Measurements from ENCODE around the gene S100A3.

Gene S100A3

DNA sequence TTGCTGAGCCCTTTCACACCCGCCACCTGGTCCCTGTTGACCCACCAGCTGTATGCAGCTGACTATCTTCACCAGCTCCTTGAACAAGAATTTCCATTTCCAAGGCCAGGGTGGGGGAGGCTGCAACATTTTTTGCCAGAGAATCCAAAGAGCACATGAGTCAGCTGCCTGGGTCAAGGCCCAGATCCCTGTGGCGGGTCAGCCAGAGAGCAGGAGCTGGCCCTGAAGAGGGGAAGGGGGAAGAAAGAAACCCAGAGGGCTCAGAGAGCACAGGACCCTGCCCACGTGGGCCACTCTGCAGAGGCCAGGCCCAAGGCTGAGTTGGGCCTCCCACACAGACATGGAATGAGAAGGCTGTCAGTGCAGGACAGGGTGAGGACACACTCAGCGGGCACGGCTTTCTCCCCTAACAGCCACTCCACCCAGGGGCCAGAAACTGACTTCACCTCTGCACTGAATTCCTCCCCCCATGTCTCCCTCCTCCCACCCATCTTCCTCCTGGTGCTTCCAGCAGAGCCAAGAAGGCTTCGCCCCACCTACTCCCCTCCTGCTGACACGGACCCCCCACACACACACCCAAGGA is 42.1 kb downstream of the S100A3 start:
- TF ChIP-seq CREB1 (IDR thresholded peaks at IDR 0.05; ENCODE audit: low read depth) (no peak), YY1 (IDR thresholded peaks at IDR 0.05; ENCODE audit: low read depth) (no peak), ZBTB7A (IDR thresholded peaks at IDR 0.05; ENCODE audit: low read depth) (no peak), RAD21 (IDR thresholded peaks at IDR 0.05; ENCODE audit: low read depth) (no peak), FOXM1 (IDR thresholded peaks at IDR 0.05; ENCODE audit: borderline replicate concordance, low read depth) (no peak), TEAD4 (IDR thresholded peaks at IDR 0.05) (no peak), CEBPB (IDR thresholded peaks at IDR 0.05) (no peak), TCF12 (IDR thresholded peaks at IDR 0.05; ENCODE audit: low read depth) (no peak), EP300 (IDR thresholded peaks at IDR 0.05; ENCODE audit: borderline replicate concordance) (no peak), NFIC (IDR thresholded peaks at IDR 0.05) (no peak), TAF1 (IDR thresholded peaks at IDR 0.05; ENCODE audit: low read depth) (no peak), EGR1 (IDR thresholded peaks at IDR 0.05) (no peak)
- TF ChIP-seq, protein P1, sequence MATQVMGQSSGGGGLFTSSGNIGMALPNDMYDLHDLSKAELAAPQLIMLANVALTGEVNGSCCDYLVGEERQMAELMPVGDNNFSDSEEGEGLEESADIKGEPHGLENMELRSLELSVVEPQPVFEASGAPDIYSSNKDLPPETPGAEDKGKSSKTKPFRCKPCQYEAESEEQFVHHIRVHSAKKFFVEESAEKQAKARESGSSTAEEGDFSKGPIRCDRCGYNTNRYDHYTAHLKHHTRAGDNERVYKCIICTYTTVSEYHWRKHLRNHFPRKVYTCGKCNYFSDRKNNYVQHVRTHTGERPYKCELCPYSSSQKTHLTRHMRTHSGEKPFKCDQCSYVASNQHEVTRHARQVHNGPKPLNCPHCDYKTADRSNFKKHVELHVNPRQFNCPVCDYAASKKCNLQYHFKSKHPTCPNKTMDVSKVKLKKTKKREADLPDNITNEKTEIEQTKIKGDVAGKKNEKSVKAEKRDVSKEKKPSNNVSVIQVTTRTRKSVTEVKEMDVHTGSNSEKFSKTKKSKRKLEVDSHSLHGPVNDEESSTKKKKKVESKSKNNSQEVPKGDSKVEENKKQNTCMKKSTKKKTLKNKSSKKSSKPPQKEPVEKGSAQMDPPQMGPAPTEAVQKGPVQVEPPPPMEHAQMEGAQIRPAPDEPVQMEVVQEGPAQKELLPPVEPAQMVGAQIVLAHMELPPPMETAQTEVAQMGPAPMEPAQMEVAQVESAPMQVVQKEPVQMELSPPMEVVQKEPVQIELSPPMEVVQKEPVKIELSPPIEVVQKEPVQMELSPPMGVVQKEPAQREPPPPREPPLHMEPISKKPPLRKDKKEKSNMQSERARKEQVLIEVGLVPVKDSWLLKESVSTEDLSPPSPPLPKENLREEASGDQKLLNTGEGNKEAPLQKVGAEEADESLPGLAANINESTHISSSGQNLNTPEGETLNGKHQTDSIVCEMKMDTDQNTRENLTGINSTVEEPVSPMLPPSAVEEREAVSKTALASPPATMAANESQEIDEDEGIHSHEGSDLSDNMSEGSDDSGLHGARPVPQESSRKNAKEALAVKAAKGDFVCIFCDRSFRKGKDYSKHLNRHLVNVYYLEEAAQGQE (IDR thresholded peaks at IDR 0.05; ENCODE audit: low read depth) = no peak
- TF ChIP-seq, protein P2, sequence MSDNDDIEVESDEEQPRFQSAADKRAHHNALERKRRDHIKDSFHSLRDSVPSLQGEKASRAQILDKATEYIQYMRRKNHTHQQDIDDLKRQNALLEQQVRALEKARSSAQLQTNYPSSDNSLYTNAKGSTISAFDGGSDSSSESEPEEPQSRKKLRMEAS (IDR thresholded peaks at IDR 0.05) = no peak
- TF ChIP-seq, protein P3, sequence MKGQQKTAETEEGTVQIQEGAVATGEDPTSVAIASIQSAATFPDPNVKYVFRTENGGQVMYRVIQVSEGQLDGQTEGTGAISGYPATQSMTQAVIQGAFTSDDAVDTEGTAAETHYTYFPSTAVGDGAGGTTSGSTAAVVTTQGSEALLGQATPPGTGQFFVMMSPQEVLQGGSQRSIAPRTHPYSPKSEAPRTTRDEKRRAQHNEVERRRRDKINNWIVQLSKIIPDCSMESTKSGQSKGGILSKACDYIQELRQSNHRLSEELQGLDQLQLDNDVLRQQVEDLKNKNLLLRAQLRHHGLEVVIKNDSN (IDR thresholded peaks at IDR 0.05) = no peak

DNA sequence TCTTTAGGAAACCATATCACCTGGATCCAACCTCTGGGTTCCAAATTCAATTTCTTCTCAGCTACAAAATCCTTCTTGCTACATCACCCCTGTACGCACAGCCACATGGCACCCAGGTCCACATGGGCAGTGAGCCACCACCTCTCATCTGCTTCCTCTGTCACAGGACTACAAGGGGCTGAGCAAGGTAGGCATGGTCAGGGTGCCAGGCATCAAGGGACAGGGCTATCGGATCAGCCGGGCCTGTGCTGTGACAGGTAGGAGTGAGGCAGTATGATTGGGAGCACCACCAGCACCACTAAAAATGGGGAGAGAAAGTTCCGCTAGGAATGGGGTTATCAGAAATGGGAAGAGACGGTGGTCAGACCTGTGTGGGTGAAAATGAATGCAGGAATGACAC is 42.7 kb downstream of the S100A3 start:
- TF ChIP-seq TEAD4 (IDR thresholded peaks at IDR 0.05) = no peak

DNA sequence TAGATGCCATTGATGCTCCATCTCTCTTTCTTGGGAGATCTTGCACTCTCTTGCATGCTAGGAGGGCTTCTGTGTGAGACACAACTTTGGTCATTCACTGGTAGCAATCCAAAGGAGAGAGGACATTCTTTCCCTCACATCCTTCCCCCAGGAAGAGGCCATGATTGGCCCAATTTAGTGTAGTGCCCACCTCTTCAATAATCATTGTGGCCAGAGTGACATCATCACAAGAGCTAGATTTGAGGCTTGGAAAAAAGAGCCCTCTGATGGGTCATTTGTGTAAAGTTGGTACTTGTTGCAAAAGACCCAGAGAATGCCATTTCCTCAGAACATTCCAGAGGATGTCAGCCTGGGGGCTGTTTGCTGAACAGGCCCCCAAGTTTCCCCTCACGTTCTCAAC is 43.5 kb downstream of the S100A3 start:
- no peak for TF ChIP-seq TCF12 (IDR thresholded peaks at IDR 0.05; ENCODE audit: low read depth)
- TF ChIP-seq EGR1 (IDR thresholded peaks at IDR 0.05) = no peak
- TF ChIP-seq EP300 (IDR thresholded peaks at IDR 0.05; ENCODE audit: borderline replicate concordance) = no peak
- TF ChIP-seq ZBTB7A (IDR thresholded peaks at IDR 0.05; ENCODE audit: low read depth) = no peak
- no peak for TF ChIP-seq FOXM1 (IDR thresholded peaks at IDR 0.05; ENCODE audit: borderline replicate concordance, low read depth)
- TF ChIP-seq YY1 (IDR thresholded peaks at IDR 0.05; ENCODE audit: low read depth) = no peak
- TF ChIP-seq, protein P1 (IDR thresholded peaks at IDR 0.05; ENCODE audit: low read depth) = no peak
- TF ChIP-seq, protein P2 (IDR thresholded peaks at IDR 0.05) = no peak
- no peak for TF ChIP-seq NFIC (IDR thresholded peaks at IDR 0.05)
- TF ChIP-seq, protein P3 (IDR thresholded peaks at IDR 0.05) = no peak
- no peak for TF ChIP-seq RAD21 (IDR thresholded peaks at IDR 0.05; ENCODE audit: low read depth)
- no peak for TF ChIP-seq TAF1 (IDR thresholded peaks at IDR 0.05; ENCODE audit: low read depth)
- no peak for TF ChIP-seq CREB1 (IDR thresholded peaks at IDR 0.05; ENCODE audit: low read depth)
- TF ChIP-seq CEBPB (IDR thresholded peaks at IDR 0.05) = no peak
- TF ChIP-seq TEAD4 (IDR thresholded peaks at IDR 0.05) = no peak

DNA sequence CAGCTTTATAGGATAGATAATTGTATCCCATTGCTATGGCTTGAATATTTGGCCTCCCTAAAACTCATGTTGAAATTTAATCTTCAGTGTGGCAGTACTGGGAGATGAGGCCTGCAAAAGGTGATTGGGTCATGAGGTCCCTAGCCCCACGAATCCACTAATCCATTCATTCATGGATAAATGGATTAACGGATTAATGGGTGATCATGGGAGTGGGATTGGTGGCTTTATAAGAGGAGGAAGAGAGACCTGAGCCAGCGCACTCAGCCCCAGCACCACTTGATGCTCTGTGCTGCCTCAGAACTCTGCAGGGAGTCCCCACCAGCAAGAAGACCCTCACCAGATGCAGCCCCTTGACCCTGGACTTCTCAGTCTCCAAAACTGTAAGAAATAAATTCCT is 45.3 kb downstream of the S100A3 start:
- TF ChIP-seq FOXM1 (IDR thresholded peaks at IDR 0.05; ENCODE audit: borderline replicate concordance, low read depth) = no peak
- TF ChIP-seq, protein P3 (IDR thresholded peaks at IDR 0.05) = no peak
- TF ChIP-seq CEBPB (IDR thresholded peaks at IDR 0.05) = no peak
- TF ChIP-seq TEAD4 (IDR thresholded peaks at IDR 0.05) = no peak
- TF ChIP-seq, protein P1 (IDR thresholded peaks at IDR 0.05; ENCODE audit: low read depth) = no peak
- no peak for TF ChIP-seq ZBTB7A (IDR thresholded peaks at IDR 0.05; ENCODE audit: low read depth)
- TF ChIP-seq EP300 (IDR thresholded peaks at IDR 0.05; ENCODE audit: borderline replicate concordance) = no peak
- no peak for TF ChIP-seq EGR1 (IDR thresholded peaks at IDR 0.05)
